Natural killer cell (primary cell): ENCODE results near the gene LHPP. TPM values are rescaled to one million over a fixed set of nuclear protein-coding genes. Genes with fewer than 3 reads are reported as not detected.

Source experiments
- ATAC-seq, 3 donors: fragments of 150-1000 bp in 2 of 3; fragments of 200-7000 bp in 1 of 3; cut with Tn5 transposase; 1 replicate in 1 of 3; 2 replicates in 2 of 3; pipeline ENCODE4 v1.10.0; 2021; ENCODE audit warnings: mild to moderate bottlenecking in 2 of 3, moderate library complexity in 2 of 3
- DNase-seq, 2 donors: peaks; one replicate each; pipeline versions ENCODE4 v3.0.0 to v3.0.0-alpha.2; 2013 to 2021; ENCODE audit warnings: mixed read lengths in 1 of 2
- H3K27ac ChIP-seq: one replicate; pipeline ENCODE4 v1.5.1; 2013; ENCODE audit warnings: mild to moderate bottlenecking, low read length
- H3K27me3 ChIP-seq: one replicate; pipeline ENCODE4 v1.6.1; 2013; ENCODE audit warnings: low read length; ENCODE audit not compliant: control insufficient read depth, insufficient read depth
- H3K36me3 ChIP-seq: one replicate; pipeline ENCODE4 v1.6.1; 2013; ENCODE audit warnings: low read length; ENCODE audit not compliant: control insufficient read depth, insufficient read depth
- H3K4me1 ChIP-seq: one replicate; pipeline ENCODE4 v1.6.1; 2013; ENCODE audit warnings: low read length; ENCODE audit not compliant: control insufficient read depth, insufficient read depth
- H3K4me3 ChIP-seq: one replicate; pipeline ENCODE4 v1.5.1; 2013; ENCODE audit warnings: low read length
- H3K9me3 ChIP-seq: one replicate; pipeline ENCODE4 v1.6.1; 2013; ENCODE audit warnings: low read length; ENCODE audit not compliant: control insufficient read depth, insufficient read depth
- H3K27ac Mint-ChIP-seq, 2 donors: one replicate each; pipeline ENCODE4 v1.8.0; 2022; ENCODE audit warnings: mild to moderate bottlenecking in 2 of 2, mixed read lengths in 2 of 2, moderate library complexity in 1 of 2
- H3K27me3 Mint-ChIP-seq, 2 donors: one replicate each; pipeline ENCODE4 v1.8.0; 2022; ENCODE audit warnings: low read depth in 2 of 2, mixed read lengths in 2 of 2
- H3K36me3 Mint-ChIP-seq: one replicate; pipeline ENCODE4 v1.8.0; 2022; ENCODE audit warnings: mixed read lengths
- H3K4me1 Mint-ChIP-seq, 2 donors: one replicate each; pipeline ENCODE4 v1.8.0; 2022; ENCODE audit warnings: mixed read lengths in 2 of 2
- H3K4me3 Mint-ChIP-seq: one replicate; pipeline ENCODE4 v1.8.0; 2022; ENCODE audit warnings: mild to moderate bottlenecking, moderate library complexity, mixed read lengths
- H3K9me3 Mint-ChIP-seq, 2 donors: one replicate each; pipeline ENCODE4 v1.8.0; 2022; ENCODE audit warnings: mixed read lengths in 2 of 2
- CTCF ChIP-seq: fragments of 200-600 bp; IDR thresholded peaks from one replicate; pipeline ENCODE4 v1.8.0; 2022; ENCODE audit warnings: antibody characterized with exemption
- WGBS: methylation state at CpG from one replicate; pipeline ENCODE4 v1.1.7; 2013; ENCODE audit warnings: missing lambda C conversion rate; ENCODE audit not compliant: insufficient coverage; 5-methylcytosine and 5-hydroxymethylcytosine counted together
- intact Hi-C: fragments of 100-400 bp; cut with micrococcal nuclease; formaldehyde crosslinking; loops from one replicate; pipeline ENCODE4 v1.14.2; 2022
- total RNA-seq, 4 donors: library from RNA; stranded (reverse); fragments of 120-200 nt in 1 of 4; gene quantifications; one replicate each; pipeline versions ENCODE4 v1.2.3 to v1.2.4, GENCODE V29; 2013 to 2022

LHPP gene
- total RNA-seq, 3 donors from 2014 or later (not counting 1 experiment from before 2014, with no cell fraction given): 12.3 to 19.3 (median 14.8) TPM

- Mint-ChIP-seq H3K27me3 (no peaks in the 10 kb centered on the region), H3K4me3 (no peak overlapping the region), H3K27ac (no peak overlapping the region), H3K4me1 (no peaks in the 10 kb centered on the region), H3K9me3 (no peaks in the 10 kb centered on the region), H3K36me3 (no peaks in the 10 kb centered on the region)
- Histone ChIP-seq H3K4me3 (no peak overlapping the region), H3K27me3 (no peaks in the 10 kb centered on the region), H3K4me1 (no peaks in the 10 kb centered on the region), H3K36me3 (no peaks in the 10 kb centered on the region), H3K27ac (no peak overlapping the region), H3K9me3 (no peaks in the 10 kb centered on the region)
- WGBS: 83% methylated on average over 21 of the region's 21 CpGs
- intact Hi-C loops: no loop called here
- ATAC-seq (no peak), DNase-seq (no peak)
- TF ChIP-seq CTCF: no peak
Measured at GRCh38 chr10:124568848-124569622, 107.4 kb downstream of the LHPP start.

GRCh38 chr10:124569623-124570470 is 108.2 kb downstream of the LHPP start:
- Mint-ChIP-seq H3K4me3 (no peak overlapping the region), H3K36me3 (no peaks in the 10 kb centered on the region), H3K9me3 (no peaks in the 10 kb centered on the region), H3K27me3 (no peaks in the 10 kb centered on the region), H3K4me1 (no peaks in the 10 kb centered on the region), H3K27ac (no peak overlapping the region)
- 63% methylated on average over 11 of the region's 11 CpGs for WGBS
- no peak for DNase-seq
- Histone ChIP-seq H3K27me3 (no peaks in the 10 kb centered on the region), H3K4me1 (no peaks in the 10 kb centered on the region), H3K27ac (no peak overlapping the region), H3K36me3 (no peaks in the 10 kb centered on the region), H3K9me3 (no peaks in the 10 kb centered on the region), H3K4me3 (no peak overlapping the region)
- no peak for TF ChIP-seq CTCF
- intact Hi-C loops: no loop called here
- no peak for ATAC-seq

GRCh38 chr10:124570646-124571045 is 109.0 kb downstream of the LHPP start:
- no peak overlapping the region for H3K27ac Mint-ChIP-seq
- TF ChIP-seq CTCF: no peak
- H3K36me3 Mint-ChIP-seq: no peaks in the 10 kb centered on the region
- Histone ChIP-seq H3K36me3 (no peaks in the 10 kb centered on the region), H3K4me3 (no peak overlapping the region), H3K9me3 (no peaks in the 10 kb centered on the region), H3K4me1 (no peaks in the 10 kb centered on the region), H3K27me3 (no peaks in the 10 kb centered on the region), H3K27ac (no peak overlapping the region)
- DNase-seq (no peak), ATAC-seq (no peak)
- H3K9me3 Mint-ChIP-seq: no peaks in the 10 kb centered on the region
- no peak overlapping the region for H3K4me3 Mint-ChIP-seq
- no peaks in the 10 kb centered on the region for H3K4me1 Mint-ChIP-seq
- intact Hi-C loops: no loop called here
- no peaks in the 10 kb centered on the region for H3K27me3 Mint-ChIP-seq
- WGBS: 93% methylated on average over 9 of the region's 9 CpGs
